ENCODE results near the gene TEDC2. TPM values are rescaled to one million over a fixed set of nuclear protein-coding genes. Genes with fewer than 3 reads are reported as not detected.

The TEDC2 gene
- total RNA-seq (2021; fragmentation: NEBNext Ultra II Directional; extraction: Animal tissue kit (Norgen Biotek cat#: 25700)) (54.2 and 54.6 TPM in 2 replicates), polyA plus RNA-seq (2011; rRNA removed) (55.6 and 71.2 TPM in 2 replicates), polyA minus RNA-seq (2011; rRNA and poly(A)+ RNA removed) (17.1 and 20.1 TPM in 2 replicates)
- 57.9 TPM for polyA plus RNA-seq (2011; cell fraction: cytosol; rRNA removed)
- 227 TPM for polyA plus RNA-seq (2011; cell fraction: nucleus; rRNA removed)
- 41.6 to 54.3 TPM (median 48.8 TPM) in 4 replicates for polyA plus RNA-seq (2012, experiment 1 of 2)
- 45.5 TPM for polyA plus RNA-seq (2012, experiment 2 of 2)
- 32.6 TPM for polyA plus RNA-seq (2013, experiment 1 of 2)
- 32.0 TPM for polyA plus RNA-seq (2013, experiment 2 of 2)
- polyA minus RNA-seq (2011; cell fraction: cytosol; rRNA and poly(A)+ RNA removed) = 27.2 TPM
- 66.0 TPM for polyA minus RNA-seq (2011; cell fraction: nucleus; rRNA and poly(A)+ RNA removed)
- long read RNA-seq, experiment 1, transcript TEDC2-202 (9 exons, 1,709 nt) = major isoform, 8 of 52 reads
- long read RNA-seq, experiment 1, partial matches to known transcripts = 26 of 52 reads
- long read RNA-seq, experiment 1, other reads (novel, unspliced or antisense) = 14 of 52 reads
- long read RNA-seq, experiment 2, partial matches to known transcripts = 1 of 12 reads
- long read RNA-seq, experiment 2, other reads (novel, unspliced or antisense) = 10 of 12 reads

- no peak within 1 kb of the TSS for H2AK5ac ChIP-seq (ENCODE audit: low read depth, low read length)
- peak within 1 kb of the TSS; percentile 9 for H3K23ac ChIP-seq (ENCODE audit: insufficient read length)
- H4K5ac ChIP-seq (ENCODE audit: insufficient read length, low read depth, low read length) = peak within 1 kb of the TSS; percentile 35
- H3K4me1 ChIP-seq (replicated peaks in 1 of 4; ENCODE audit: control insufficient read depth in 3 of 4, insufficient read depth in 4 of 4, low read length in 3 of 4) = peaks cover 0 to 18% (median 15%) of the 10 kb centered on the region in 4 experiments; a peak in 6 of 7 replicates
- no peak within 1 kb of the TSS for H2BK120ac ChIP-seq (replicated peaks; ENCODE audit: low read depth, low read length)
- H4K8ac ChIP-seq (ENCODE audit: extremely low read depth, insufficient read depth, low read length) = no peak within 1 kb of the TSS; the same call in none of the 2 replicates
- no peak within 1 kb of the TSS for H2BK12ac ChIP-seq (ENCODE audit: low read depth, low read length)
- WGBS, 2 experiments (ENCODE audit: extremely low coverage in 1 of 2, insufficient coverage in 1 of 2, insufficient read length in 1 of 2, insufficient replicate concordance in 2 of 2, low coverage in 1 of 2, low lambda C conversion rate in 2 of 2, missing lambda C conversion rate in 1 of 2) = 2% methylated on average over 40 of the region's 66 CpGs; no CpG with 5 or more reads in 1 of the 2 experiments
- no peak within 1 kb of the TSS for H2AFZ ChIP-seq (ENCODE audit: low read length)
- peak within 1 kb of the TSS; percentile 56 for H3K56ac ChIP-seq (replicated peaks; ENCODE audit: insufficient read length, low read depth, low read length)
- no peaks in the 10 kb centered on the region for H3K9me3 ChIP-seq (ENCODE audit: insufficient read depth in 2 of 2, low read depth in 1 of 2, low read length in 1 of 2)
- H3K9ac ChIP-seq (replicated peaks in 1 of 4; ENCODE audit: extremely low read depth in 1 of 4, low read depth in 3 of 4, low read length in 3 of 4) = peak within 1 kb of the TSS; percentile 52 to 79 (median 62)
- ChIA-PET POLR2A (ENCODE audit: partially characterized antibody) (interaction anchor here (0.7 to 2.8 kb wide), 22 partner anchors 8 to 222 kb away, joined by 3 to 21 read pairs (median 4); partner anchors contain the start of genes AMDHD2, ATP6V0C, ECI1 and NTN3), CTCF (ENCODE audit: partially characterized antibody) (interaction anchor here (0.9 to 3.3 kb wide), 9 partner anchors 11 to 692 kb away, joined by 3 to 21 read pairs (median 4); partner anchors contain the start of gene NTN3)
- no peak within 1 kb of the TSS for H3K14ac ChIP-seq (ENCODE audit: insufficient read length)
- peak within 1 kb of the TSS; percentile 62 for H3K18ac ChIP-seq (ENCODE audit: extremely low read depth, low read length)
- peak within 1 kb of the TSS; percentile 81 for H4K91ac ChIP-seq (replicated peaks; ENCODE audit: insufficient read length, low read length)
- 0 out of 2 replicates have a peak within 1 kb of the TSS, but pooled peaks have one; percentile 8 for H2BK15ac ChIP-seq (ENCODE audit: low read length)
- H3K79me2 ChIP-seq (ENCODE audit: control insufficient read depth in 1 of 2, insufficient read depth in 2 of 2, low read length in 2 of 2) = peaks cover 0 to 6% of the 10 kb centered on the region in 2 experiments; a peak in 2 of 4 replicates
- peak within 1 kb of the TSS; percentile 97 to 99 for H3K4me2 ChIP-seq (ENCODE audit: insufficient read depth in 1 of 2, low read depth in 2 of 2, low read length in 2 of 2)
- peaks cover 6 to 20% of the 10 kb centered on the region in 2 experiments for H4K20me1 ChIP-seq (replicated peaks in 1 of 2; ENCODE audit: control insufficient read depth in 1 of 2, insufficient read depth in 2 of 2, low read length in 2 of 2)
- no peaks in the 10 kb centered on the region for H3K27me3 ChIP-seq (replicated peaks in 1 of 4; ENCODE audit: control insufficient read depth in 3 of 4, extremely low read depth in 1 of 4, insufficient read depth in 3 of 4, low read length in 3 of 4)
- no peak within 1 kb of the TSS for H2BK5ac ChIP-seq (ENCODE audit: low read depth, low read length)
- FAIRE-seq (no peak), DNase-seq (ENCODE audit: low read depth in 1 of 2, low spot score in 2 of 2) (peak; percentile 93 to 98)
- H3K4me3 ChIP-seq (ENCODE audit: extremely low read depth in 1 of 4, insufficient read depth in 2 of 4, low read depth in 3 of 4, low read length in 4 of 4) = peak within 1 kb of the TSS; percentile 55 to 78 (median 68)
- H3K27ac ChIP-seq (ENCODE audit: low read depth, low read length) = no peak within 1 kb of the TSS; the same call in 1 of the 2 replicates
- peaks cover 13% of the 10 kb centered on the region; the same call in 1 of the 2 replicates for H3K23me2 ChIP-seq (ENCODE audit: low read depth, low read length)
- peaks cover 10% of the 10 kb centered on the region for H3K79me1 ChIP-seq (ENCODE audit: low read depth, low read length)
- H3K4ac ChIP-seq (replicated peaks; ENCODE audit: insufficient read length, low read depth, low read length) = peak within 1 kb of the TSS; percentile 44
- H2BK20ac ChIP-seq (ENCODE audit: low read length) = no peak within 1 kb of the TSS
- H3K36me3 ChIP-seq (ENCODE audit: control insufficient read depth in 2 of 4, insufficient read depth in 4 of 4, low read length in 3 of 4) = peaks cover 14 to 36% (median 27%) of the 10 kb centered on the region in 4 experiments; a peak in 7 of 8 replicates
- TF ChIP-seq CHD1 (IDR thresholded peaks at IDR 0.05; ENCODE audit: low read depth, low read length) = no peak
- TF ChIP-seq TAF1 (IDR thresholded peaks at IDR 0.05; ENCODE audit: low read depth, low read length) = no peak
- no peak for TF ChIP-seq RXRA (IDR thresholded peaks at IDR 0.05; ENCODE audit: insufficient read depth, low read depth, low read length)
- TF ChIP-seq SRF (IDR thresholded peaks at IDR 0.05; ENCODE audit: low read depth, low read length) = no peak
- TF ChIP-seq E2F6 (IDR thresholded peaks at IDR 0.05) = peak; percentile 96
- no peak for TF ChIP-seq ATF2 (IDR thresholded peaks at IDR 0.05; ENCODE audit: low read length)
These were observed at the start of gene TEDC2 for GRCh38 chr16:2459647-2460390. TEDC2 (plus strand) TSS chr16:2460109; CDS start chr16:2460145, 36 bp downstream.
